Ishikawa (cell line): ENCODE results near the gene S100A13.

Source experiments
- CEBPB ChIP-seq: IDR thresholded peaks from 2 replicates; pipeline ENCODE4 v1.6.1; 2012
- CREB1 ChIP-seq: IDR thresholded peaks from 2 replicates; pipeline ENCODE4 v1.6.1; 2012; ENCODE audit warnings: low read depth
- EGR1 ChIP-seq: IDR thresholded peaks from 2 replicates; pipeline ENCODE4 v1.6.1; 2012
- EP300 ChIP-seq: IDR thresholded peaks from 2 replicates; pipeline ENCODE4 v1.6.1; 2012; ENCODE audit warnings: borderline replicate concordance
- FOXM1 ChIP-seq: IDR thresholded peaks from 2 replicates; pipeline ENCODE4 v1.6.1; 2012; ENCODE audit warnings: low read depth, borderline replicate concordance
- MAX ChIP-seq: IDR thresholded peaks from 2 replicates; pipeline ENCODE4 v1.6.1; 2012
- NFIC ChIP-seq: IDR thresholded peaks from 2 replicates; pipeline ENCODE4 v1.6.1; 2012
- RAD21 ChIP-seq: IDR thresholded peaks from 2 replicates; pipeline ENCODE4 v1.6.1; 2012; ENCODE audit warnings: low read depth
- REST ChIP-seq: IDR thresholded peaks from 2 replicates; pipeline ENCODE4 v1.6.1; 2012; ENCODE audit warnings: low read depth, mild to moderate bottlenecking
- TAF1 ChIP-seq: IDR thresholded peaks from 2 replicates; pipeline ENCODE4 v1.6.1; 2012; ENCODE audit warnings: low read depth, mild to moderate bottlenecking
- TCF12 ChIP-seq: IDR thresholded peaks from 2 replicates; pipeline ENCODE4 v1.6.1; 2012; ENCODE audit warnings: low read depth
- TEAD4 ChIP-seq: IDR thresholded peaks from 2 replicates; pipeline ENCODE4 v1.6.1; 2012
- USF1 ChIP-seq: IDR thresholded peaks from 2 replicates; pipeline ENCODE4 v1.6.1; 2012
- YY1 ChIP-seq: IDR thresholded peaks from 2 replicates; pipeline ENCODE4 v1.6.1; 2012; ENCODE audit warnings: low read depth
- ZBTB7A ChIP-seq: IDR thresholded peaks from 2 replicates; pipeline ENCODE4 v1.6.1; 2012; ENCODE audit warnings: low read depth

S100A13 gene

GRCh38 chr1:153636312-153636711 lies 9.0 kb upstream of the S100A13 start:
- no peak for TF ChIP-seq ZBTB7A
- no peak for TF ChIP-seq CEBPB
- TF ChIP-seq USF1: no peak
- TF ChIP-seq EGR1: no peak
- TF ChIP-seq CREB1: no peak
- TF ChIP-seq YY1: no peak
- no peak for TF ChIP-seq MAX
- no peak for TF ChIP-seq RAD21
- TF ChIP-seq REST: no peak
- TF ChIP-seq TEAD4: no peak
- no peak for TF ChIP-seq TCF12
- TF ChIP-seq NFIC: no peak

GRCh38 chr1:153635872-153636271 lies 8.6 kb upstream of the S100A13 start:
- TF ChIP-seq RAD21: no peak
- no peak for TF ChIP-seq TCF12
- no peak for TF ChIP-seq TEAD4
- no peak for TF ChIP-seq MAX
- TF ChIP-seq CEBPB: no peak
- TF ChIP-seq USF1: no peak
- no peak for TF ChIP-seq REST
- no peak for TF ChIP-seq YY1
- TF ChIP-seq EGR1: no peak
- no peak for TF ChIP-seq EP300
- TF ChIP-seq CREB1: no peak
- no peak for TF ChIP-seq ZBTB7A
- no peak for TF ChIP-seq FOXM1

- no peak for TF ChIP-seq RAD21
- TF ChIP-seq TCF12: peak; percentile 45; the same call in 1 of the 2 replicates
- peak; percentile 28; the same call in 1 of the 2 replicates for TF ChIP-seq USF1
- TF ChIP-seq MAX: peak; percentile 70
- peak; percentile 76 for TF ChIP-seq CREB1
- TF ChIP-seq EGR1: peak; percentile 89
- TF ChIP-seq YY1: peak; percentile 100
- peak; percentile 95 for TF ChIP-seq TEAD4
- 0 out of 2 replicates have a peak, but pooled peaks have one; percentile 34 for TF ChIP-seq FOXM1
- 0 out of 2 replicates have a peak, but pooled peaks have one; percentile 16 for TF ChIP-seq EP300
- TF ChIP-seq CEBPB: no peak
- TF ChIP-seq TAF1: peak; percentile 96
- TF ChIP-seq REST: 0 out of 2 replicates have a peak, but pooled peaks have one; percentile 28
- TF ChIP-seq ZBTB7A: 0 out of 2 replicates have a peak, but pooled peaks have one; percentile 36
- TF ChIP-seq NFIC: no peak; the same call in 1 of the 2 replicates
These were observed 6.7 kb upstream of the S100A13 start, which contains the start of gene CHTOP for GRCh38 chr1:153633754-153634665. Gene CHTOP, plus strand, starts transcription at chr1:153634066. Its CDS starts 2,523 bp downstream, at chr1:153636589.
